ENCODE data around the gene TEAD2. TPM values are rescaled to one million over a fixed set of nuclear protein-coding genes. Genes with fewer than 3 reads are reported as not detected.

TEAD2 gene
- total and polyA plus RNA-seq, 10 of the 15 experiments (the other 5 are each of a cell fraction or from before 2014, with no cell fraction given), result 0.04 to 0.26 (median 0.11) TPM; not detected in 3

- peak; percentile 71 for TF ChIP-seq BCL3 (IDR thresholded peaks at IDR 0.05; ENCODE audit: borderline replicate concordance, insufficient read depth, low read depth, low read length, poor library complexity, severe bottlenecking)
- peak; percentile 14; the same call in 1 of the 2 replicates for TF ChIP-seq PML (IDR thresholded peaks at IDR 0.05; ENCODE audit: low read length)
- peak; percentile 88 for TF ChIP-seq NR2F1 (conservative IDR thresholded peaks at IDR 0.05)
- TF ChIP-seq BRCA1 (IDR thresholded peaks at IDR 0.05; ENCODE audit: low read depth, low read length), result no peak
- peak; percentile 88 for TF ChIP-seq CREM (IDR thresholded peaks at IDR 0.05; ENCODE audit: low read depth)
- 0 out of 2 replicates have a peak, but pooled peaks have one; percentile 23 for TF ChIP-seq YY1 (IDR thresholded peaks at IDR 0.05; ENCODE audit: low read depth, low read length)
- peak; percentile 61 for TF ChIP-seq SMAD1 (IDR thresholded peaks at IDR 0.05; ENCODE audit: low read depth, partially characterized antibody)
- no peak for TF ChIP-seq MYC (IDR thresholded peaks at IDR 0.05; ENCODE audit: insufficient read depth, insufficient read length, insufficient replicate concordance, low read length, severe bottlenecking)
- TF ChIP-seq LARP7 (IDR thresholded peaks at IDR 0.05), result no peak
- no peak for TF ChIP-seq RFX5 (IDR thresholded peaks at IDR 0.05; ENCODE audit: low read depth, low read length)
- no peak for TF ChIP-seq CEBPZ (IDR thresholded peaks at IDR 0.05; ENCODE audit: low read depth, low read length)
- TF ChIP-seq E4F1 (IDR thresholded peaks at IDR 0.05; ENCODE audit: borderline replicate concordance, partially characterized antibody), result no peak
- TF ChIP-seq REST (IDR thresholded peaks at IDR 0.05; ENCODE audit: low read depth, low read length), result no peak
- no peak; the same call in 1 of the 2 replicates for TF ChIP-seq MTA3 (IDR thresholded peaks at IDR 0.05; ENCODE audit: borderline replicate concordance, low read length)
- no peak for TF ChIP-seq SIN3A (IDR thresholded peaks at IDR 0.05; ENCODE audit: low read depth, low read length)
- TF ChIP-seq ESRRA (IDR thresholded peaks at IDR 0.05; ENCODE audit: low read length), result 0 out of 2 replicates have a peak, but pooled peaks have one; percentile 36
- no peak; the same call in 1 of the 2 replicates for TF ChIP-seq SMC3 (IDR thresholded peaks at IDR 0.05; ENCODE audit: borderline replicate concordance, low read length)
These were observed 21.9 kb downstream of the TEAD2 start (continued) for GRCh38 chr19:49340069-49340864.
